Lung (tissue), 12 donors: Measurements from ENCODE around the gene CDKN2A. TPM values are rescaled to one million over a fixed set of nuclear protein-coding genes. Genes with fewer than 3 reads are reported as not detected.
A peak's percentile ranks its signal among the peaks of the same experiment; 100 is the strongest.

Experiments used
- ATAC-seq: fragments of 200-7000 bp; cut with Tn5 transposase; one replicate; pipeline ENCODE4 v1.9.1; 2020; ENCODE audit warnings: moderate number of reproducible peaks; ENCODE audit not compliant: insufficient read depth, low FRiP score
- DNase-seq, 3 donors: peaks; one replicate each; pipeline ENCODE4 v3.0.0-alpha.2; 2013 to 2017
- H3K27ac ChIP-seq, 2 donors: one replicate each; pipeline ENCODE4 v1.5.1; 2013; ENCODE audit warnings: mild to moderate bottlenecking in 2 of 2, moderate library complexity in 2 of 2, control low read depth in 1 of 2, inconsistent platforms in 1 of 2, low read depth in 1 of 2, low read length in 1 of 2
- H3K27me3 ChIP-seq, 3 donors: one replicate each; pipeline ENCODE4 v1.5.1; 2013; ENCODE audit warnings: low read length in 2 of 3; ENCODE audit not compliant: control insufficient read depth in 3 of 3, insufficient read depth in 3 of 3
- H3K36me3 ChIP-seq, 4 donors: one replicate each; pipeline ENCODE4 v1.5.1; 2013; ENCODE audit warnings: low read length in 4 of 4, mild to moderate bottlenecking in 1 of 4, moderate library complexity in 1 of 4; ENCODE audit not compliant: control insufficient read depth in 4 of 4, insufficient read depth in 4 of 4
- H3K4me1 ChIP-seq, 5 donors: one replicate each; pipeline ENCODE4 v1.5.1; 2013; ENCODE audit warnings: low read length in 5 of 5, mild to moderate bottlenecking in 2 of 5, moderate library complexity in 1 of 5; ENCODE audit not compliant: control insufficient read depth in 5 of 5, insufficient read depth in 5 of 5
- H3K4me3 ChIP-seq: one replicate; pipeline ENCODE4 v1.5.1; 2013; ENCODE audit warnings: mild to moderate bottlenecking, control low read depth, moderate library complexity
- H3K9ac ChIP-seq, 2 donors: one replicate each; pipeline ENCODE4 v1.5.1; 2013; ENCODE audit warnings: low read length in 2 of 2, control low read depth in 1 of 2; ENCODE audit not compliant: insufficient read depth in 1 of 2
- H3K9me3 ChIP-seq, 4 donors: one replicate each; pipeline ENCODE4 v1.5.1; 2013; ENCODE audit warnings: low read length in 3 of 4, mild to moderate bottlenecking in 1 of 4, moderate library complexity in 1 of 4; ENCODE audit not compliant: control insufficient read depth in 4 of 4, insufficient read depth in 3 of 4
- WGBS, 2 donors: extraction: QIAGEN DNeasy Blood & Tissue Kit; methylation state at CpG; one replicate each; pipeline ENCODE4 v1.1.7; 2013; 5-methylcytosine and 5-hydroxymethylcytosine counted together
- polyA plus RNA-seq, 2 donors: library from polyadenylated mRNA; stranded (reverse); fragments of 200-250 nt; gene quantifications; one replicate each; pipeline ENCODE4 v1.2.1, GENCODE V29; 2013
- total RNA-seq, 2 donors: library from RNA; depleted of rRNA in 1 of 2; stranded (reverse); fragments of >200 nt in 1 of 2; gene quantifications; one replicate each; pipeline ENCODE4 v1.2.1, GENCODE V29; 2014 to 2021
- TF ChIP-seq, protein P1 (sequence below): IDR thresholded peaks from 2 replicates; pipeline ENCODE4 v1.5.1; 2012; ENCODE audit warnings: mild to moderate bottlenecking; ENCODE audit errors: control extremely low read depth, extremely low read depth
- donor health status: control.
- donor health status: control.
- donor health status: Bipolar disorder and iron deficiency.
- donor health status: healthy.
- donor health status: DM: yes; HTN: yes; CAD: no.

CDKN2A gene
- total and polyA plus RNA-seq, 4 donors: 0.54 to 4.8 (median 1.1) TPM

DNA sequence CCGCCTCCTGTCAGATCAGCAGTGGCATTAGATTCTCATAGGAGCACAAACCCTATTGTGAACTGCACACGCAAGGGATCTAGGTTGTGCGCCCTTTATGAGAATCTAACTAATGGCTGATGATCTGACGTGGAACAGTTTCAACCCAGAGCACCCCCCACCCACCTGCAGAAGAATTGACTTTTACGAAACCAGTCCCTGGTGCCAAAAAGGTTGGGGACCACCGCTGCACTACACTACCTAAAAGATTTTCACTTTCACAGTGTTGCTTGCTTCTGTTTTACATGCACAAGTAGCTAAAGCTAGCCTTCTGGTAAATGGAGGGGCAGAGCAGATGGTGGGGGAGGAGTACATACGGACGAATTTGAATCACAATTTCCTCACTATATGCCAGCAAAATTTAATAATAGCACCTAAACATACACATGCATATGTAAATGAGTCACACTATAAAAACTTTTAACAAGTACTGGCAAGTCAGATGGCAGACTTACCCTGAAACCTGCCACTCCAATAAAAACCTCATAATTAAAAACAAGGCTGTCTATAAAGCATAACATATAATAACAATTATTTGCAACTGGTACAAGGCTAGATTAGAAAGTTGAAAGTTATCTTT lies 38.9 kb upstream of the CDKN2A start:
- DNase-seq: no peak
- H3K27me3 ChIP-seq: no peaks in the 10 kb centered on the region
- H3K9ac ChIP-seq: no peak overlapping the region
- ATAC-seq: no peak
- TF ChIP-seq, protein P1, sequence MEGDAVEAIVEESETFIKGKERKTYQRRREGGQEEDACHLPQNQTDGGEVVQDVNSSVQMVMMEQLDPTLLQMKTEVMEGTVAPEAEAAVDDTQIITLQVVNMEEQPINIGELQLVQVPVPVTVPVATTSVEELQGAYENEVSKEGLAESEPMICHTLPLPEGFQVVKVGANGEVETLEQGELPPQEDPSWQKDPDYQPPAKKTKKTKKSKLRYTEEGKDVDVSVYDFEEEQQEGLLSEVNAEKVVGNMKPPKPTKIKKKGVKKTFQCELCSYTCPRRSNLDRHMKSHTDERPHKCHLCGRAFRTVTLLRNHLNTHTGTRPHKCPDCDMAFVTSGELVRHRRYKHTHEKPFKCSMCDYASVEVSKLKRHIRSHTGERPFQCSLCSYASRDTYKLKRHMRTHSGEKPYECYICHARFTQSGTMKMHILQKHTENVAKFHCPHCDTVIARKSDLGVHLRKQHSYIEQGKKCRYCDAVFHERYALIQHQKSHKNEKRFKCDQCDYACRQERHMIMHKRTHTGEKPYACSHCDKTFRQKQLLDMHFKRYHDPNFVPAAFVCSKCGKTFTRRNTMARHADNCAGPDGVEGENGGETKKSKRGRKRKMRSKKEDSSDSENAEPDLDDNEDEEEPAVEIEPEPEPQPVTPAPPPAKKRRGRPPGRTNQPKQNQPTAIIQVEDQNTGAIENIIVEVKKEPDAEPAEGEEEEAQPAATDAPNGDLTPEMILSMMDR: no peak
- H3K9me3 ChIP-seq: no peaks in the 10 kb centered on the region
- H3K4me1 ChIP-seq: peaks cover 0 to 5% (median 0%) of the 10 kb centered on the region in 5 donors
- H3K27ac ChIP-seq: no peak overlapping the region
- no peaks in the 10 kb centered on the region for H3K36me3 ChIP-seq
- no peak overlapping the region for H3K4me3 ChIP-seq
- WGBS, 2 donors: 74 to 78% methylated on average over 8 of the region's 8 CpGs

DNA sequence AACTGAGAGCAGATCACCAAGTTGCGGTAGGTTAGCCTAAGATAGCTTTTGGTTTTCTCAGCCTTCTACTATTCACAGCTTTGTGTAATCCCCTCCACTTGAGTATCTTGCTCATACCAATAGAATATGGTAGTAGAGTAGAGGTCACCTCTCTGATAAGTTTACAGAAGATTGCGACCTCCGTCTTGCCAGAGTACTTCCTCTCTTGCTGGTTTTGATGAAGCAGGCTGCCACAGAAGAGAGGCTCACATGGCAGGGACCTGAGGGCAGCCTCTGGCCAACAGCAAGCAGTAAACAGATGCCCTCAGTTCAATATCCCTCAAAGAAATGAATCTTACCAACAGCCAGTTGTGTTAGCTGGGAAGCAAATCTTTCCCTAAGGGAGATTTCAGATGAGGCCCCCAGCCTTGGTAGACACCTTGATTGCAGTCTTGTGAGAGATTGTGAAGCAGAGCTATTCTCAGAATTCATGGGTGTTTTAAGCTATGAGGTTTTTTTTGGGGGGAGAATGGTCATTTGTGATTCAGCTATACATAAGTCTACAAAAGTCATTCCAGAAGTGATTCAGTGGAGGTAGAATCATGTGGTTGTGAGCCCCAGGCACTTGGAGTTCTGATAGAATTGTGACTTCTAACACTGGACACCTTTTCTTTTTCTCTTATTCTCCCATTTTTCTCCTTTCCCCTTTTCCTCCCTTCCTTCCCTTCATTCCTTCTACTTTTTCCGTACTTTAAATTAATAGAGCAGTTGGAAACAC lies 37.6 kb upstream of the CDKN2A start:
- WGBS, 2 donors: 65 to 72% methylated on average over 4 of the region's 4 CpGs
- Histone ChIP-seq H3K4me1 (no peaks in the 10 kb centered on the region), H3K36me3 (no peaks in the 10 kb centered on the region), H3K9ac (no peak overlapping the region), H3K27me3 (no peaks in the 10 kb centered on the region), H3K4me3 (no peak overlapping the region), H3K27ac (no peak overlapping the region), H3K9me3 (no peaks in the 10 kb centered on the region)
- TF ChIP-seq, protein P1: no peak
- ATAC-seq: no peak
- no peak for DNase-seq

DNA sequence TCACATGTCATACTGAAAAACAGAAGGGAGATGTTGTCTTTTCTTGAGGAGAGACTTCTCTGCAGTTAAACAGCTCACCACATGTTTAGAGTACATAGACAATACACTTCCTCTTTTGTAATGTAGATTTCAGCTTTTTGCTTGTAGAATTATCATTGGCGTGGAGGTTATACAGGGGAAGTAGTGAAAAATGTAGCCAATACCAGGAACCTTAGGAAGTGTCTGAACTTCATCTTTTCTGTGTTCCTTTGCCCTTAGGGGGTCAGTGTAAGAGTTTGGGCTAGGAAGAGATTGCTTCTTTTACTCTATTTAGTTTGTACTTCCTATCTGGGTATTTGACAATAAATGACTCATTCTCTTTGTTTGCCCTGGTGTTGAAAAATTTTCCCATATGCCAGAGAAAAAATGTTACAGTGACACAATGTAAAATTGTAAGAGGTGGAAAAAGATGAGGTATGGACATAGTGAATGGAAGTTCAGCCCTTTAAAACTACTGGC lies 36.0 kb upstream of the CDKN2A start:
- no peak overlapping the region for H3K4me3 ChIP-seq
- DNase-seq (no peak), ATAC-seq (peak; percentile 82)
- H3K36me3 ChIP-seq: no peaks in the 10 kb centered on the region
- no peak overlapping the region for H3K27ac ChIP-seq
- TF ChIP-seq, protein P1: no peak
- no peak overlapping the region for H3K9ac ChIP-seq
- H3K4me1 ChIP-seq: peaks cover 0 to 1% (median 0%) of the 10 kb centered on the region in 5 donors
- no peaks in the 10 kb centered on the region for H3K27me3 ChIP-seq
- no peaks in the 10 kb centered on the region for H3K9me3 ChIP-seq
- 21% methylated on average over 1 of the region's 1 CpG for WGBS, 2 donors
